ENCODE data around the gene NFIC. TPM values are rescaled to one million over a fixed set of nuclear protein-coding genes. Genes with fewer than 3 reads are reported as not detected.

Gene NFIC
- total and polyA plus RNA-seq, 10 of the 15 experiments (the other 5 are each of a cell fraction or from before 2014, with no cell fraction given): 0.71 to 53.5 (median 10.2) TPM

DNA sequence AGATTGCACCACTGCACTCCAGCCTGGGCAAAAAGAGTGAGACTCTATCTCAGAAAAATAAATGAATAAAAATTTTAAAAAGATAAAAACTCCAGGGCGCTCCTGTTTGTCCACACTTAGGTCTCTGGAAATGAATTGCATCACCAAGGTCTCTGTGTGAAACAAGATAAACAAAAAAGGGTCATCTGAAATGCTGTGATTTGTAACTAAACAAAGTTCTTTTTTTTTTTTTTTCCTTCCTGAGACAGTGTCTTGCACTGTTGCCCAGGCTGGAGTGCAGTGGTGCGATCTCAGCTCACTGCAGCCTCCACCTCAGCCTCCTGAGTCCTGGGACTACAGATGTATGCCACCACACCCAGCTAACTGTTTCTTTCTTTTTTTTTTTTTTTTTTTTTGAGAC lies 151.3 kb downstream of the NFIC start:
- in situ Hi-C loops (cut with MboI): no loop called here
- ChIA-PET SMC1A (ENCODE audit: uncharacterized antibody, unreplicated experiment) (no interaction called here), RAD21 (ENCODE audit: unreplicated experiment) (no interaction called here), POLR2A (interaction anchor here (0.6 to 0.7 kb wide), 2 partner anchors 57 to 719 kb away, joined by 4 to 8 read pairs; no protein-coding TSS in a partner anchor), CTCF (interaction anchor here (1.4 kb wide), 1 partner anchor 27 kb away, joined by 6 read pairs; no protein-coding TSS in a partner anchor)
- peaks cover 3 to 12% of the 10 kb centered on the region in 2 experiments; a peak in 2 of 4 replicates for H3K36me3 ChIP-seq (ENCODE audit: control insufficient read depth in 2 of 2, insufficient read depth in 2 of 2, low read length in 1 of 2)
- H4K20me1 ChIP-seq (ENCODE audit: control insufficient read depth, insufficient read depth): no peaks in the 10 kb centered on the region
- WGBS (ENCODE audit: insufficient coverage, insufficient replicate concordance, low lambda C conversion rate, missing lambda C conversion rate): 65% methylated on average over 2 of the region's 2 CpGs
- FAIRE-seq: no peak
- DNase-seq (ENCODE audit: low read depth, low spot score): no peak
- no peak overlapping the region for H3K27ac ChIP-seq (ENCODE audit: control insufficient read depth, insufficient read depth)
- H3K9me3 ChIP-seq (replicated peaks; ENCODE audit: control insufficient read depth, insufficient read depth, low read length): no peaks in the 10 kb centered on the region
- no peak overlapping the region for H3K4me3 ChIP-seq
- H3K9ac ChIP-seq (ENCODE audit: control insufficient read depth, insufficient read depth, low read length): no peak overlapping the region
- intact Hi-C loops (cut with micrococcal nuclease; ENCODE audit: unreplicated experiment): no loop called here
- peaks cover 4% of the 10 kb centered on the region; the same call in 1 of the 2 replicates for H3K4me1 ChIP-seq (ENCODE audit: control insufficient read depth, insufficient read depth, low read length)
- BruUV-seq (replicated peaks): no TSS peak
- ATAC-seq: no peak
- no peak for TF ChIP-seq CEBPB (IDR thresholded peaks at IDR 0.05; ENCODE audit: borderline replicate concordance in 1 of 2, low read depth in 2 of 2, low read length in 2 of 2)
- no peak for TF ChIP-seq MYC (IDR thresholded peaks at IDR 0.05; ENCODE audit: insufficient read depth, insufficient read length, insufficient replicate concordance, low read length, severe bottlenecking)
- no peak for TF ChIP-seq CBX5 (IDR thresholded peaks at IDR 0.05; ENCODE audit: low read depth)
- TF ChIP-seq, protein P1, sequence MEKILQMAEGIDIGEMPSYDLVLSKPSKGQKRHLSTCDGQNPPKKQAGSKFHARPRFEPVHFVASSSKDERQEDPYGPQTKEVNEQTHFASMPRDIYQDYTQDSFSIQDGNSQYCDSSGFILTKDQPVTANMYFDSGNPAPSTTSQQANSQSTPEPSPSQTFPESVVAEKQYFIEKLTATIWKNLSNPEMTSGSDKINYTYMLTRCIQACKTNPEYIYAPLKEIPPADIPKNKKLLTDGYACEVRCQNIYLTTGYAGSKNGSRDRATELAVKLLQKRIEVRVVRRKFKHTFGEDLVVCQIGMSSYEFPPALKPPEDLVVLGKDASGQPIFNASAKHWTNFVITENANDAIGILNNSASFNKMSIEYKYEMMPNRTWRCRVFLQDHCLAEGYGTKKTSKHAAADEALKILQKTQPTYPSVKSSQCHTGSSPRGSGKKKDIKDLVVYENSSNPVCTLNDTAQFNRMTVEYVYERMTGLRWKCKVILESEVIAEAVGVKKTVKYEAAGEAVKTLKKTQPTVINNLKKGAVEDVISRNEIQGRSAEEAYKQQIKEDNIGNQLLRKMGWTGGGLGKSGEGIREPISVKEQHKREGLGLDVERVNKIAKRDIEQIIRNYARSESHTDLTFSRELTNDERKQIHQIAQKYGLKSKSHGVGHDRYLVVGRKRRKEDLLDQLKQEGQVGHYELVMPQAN (conservative IDR thresholded peaks at IDR 0.05): no peak
- no peak for TF ChIP-seq SREBF2 (IDR thresholded peaks at IDR 0.05; ENCODE audit: low read length)
- TF ChIP-seq, protein P2, sequence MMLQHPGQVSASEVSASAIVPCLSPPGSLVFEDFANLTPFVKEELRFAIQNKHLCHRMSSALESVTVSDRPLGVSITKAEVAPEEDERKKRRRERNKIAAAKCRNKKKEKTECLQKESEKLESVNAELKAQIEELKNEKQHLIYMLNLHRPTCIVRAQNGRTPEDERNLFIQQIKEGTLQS (IDR thresholded peaks at IDR 0.05; ENCODE audit: borderline replicate concordance, extremely low read depth, low read depth, low read length): no peak
- no peak for TF ChIP-seq STAT3 (IDR thresholded peaks at IDR 0.05; ENCODE audit: low read depth, low read length)
- no peak for TF ChIP-seq CHD2 (IDR thresholded peaks at IDR 0.05; ENCODE audit: borderline replicate concordance, low read depth, low read length)
- no peak for TF ChIP-seq BRCA1 (IDR thresholded peaks at IDR 0.05; ENCODE audit: low read depth, low read length)
- no peak for TF ChIP-seq NFXL1 (IDR thresholded peaks at IDR 0.05; ENCODE audit: borderline replicate concordance)
- no peaks in the 10 kb centered on the region for H3K27me3 ChIP-seq (replicated peaks in 1 of 2; ENCODE audit: control insufficient read depth in 2 of 2, insufficient read depth in 2 of 2, low read length in 1 of 2)
- H3K4me2 ChIP-seq (ENCODE audit: control insufficient read depth, insufficient read depth): no peak overlapping the region
- H2AFZ ChIP-seq (ENCODE audit: control insufficient read depth, low read depth, low read length): no peak overlapping the region
- H3K79me2 ChIP-seq (ENCODE audit: control insufficient read depth, insufficient read depth, low read length): peaks cover 5% of the 10 kb centered on the region
